ENCODE data around the gene PRDM16. TPM values are rescaled to one million over a fixed set of nuclear protein-coding genes. Genes with fewer than 3 reads are reported as not detected.

The PRDM16 gene
- total RNA-seq, 4 donors from 2014 or later = 0.41 to 0.95 TPM; not detected in 2

DNA sequence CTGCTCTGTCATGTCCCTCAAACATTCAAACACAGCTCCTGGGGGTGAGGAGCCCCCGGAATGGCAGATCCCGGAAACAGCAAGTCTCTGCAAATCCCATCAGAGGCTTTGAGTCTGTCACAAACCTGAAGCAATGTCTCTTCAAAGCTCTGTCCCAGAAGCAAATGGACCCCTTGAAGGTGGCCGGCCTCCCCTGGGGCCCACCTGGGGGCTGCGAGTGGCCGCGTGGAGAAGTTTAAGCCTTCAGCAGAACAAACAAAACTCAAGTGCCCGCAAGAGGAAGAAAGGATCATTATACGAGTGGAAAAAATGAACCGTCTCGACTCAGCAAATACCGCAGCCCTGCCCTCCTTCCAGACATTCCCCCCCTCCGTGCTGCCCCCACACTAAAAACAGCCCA is 53.3 kb downstream of the PRDM16 start:
- Histone ChIP-seq H3K9me3 (no peaks in the 10 kb centered on the region), H3K4me1 (peaks cover 0 to 13% (median 4%) of the 10 kb centered on the region in 4 donors), H3K27ac (no peak overlapping the region), H3K4me3 (no peak overlapping the region), H3K27me3 (no peaks in the 10 kb centered on the region), H3K36me3 (no peaks in the 10 kb centered on the region)
- intact Hi-C loops (cut with DNase I; ENCODE audit: low total_unique reads) (no loop called here), in situ Hi-C loops (cut with MboI; ENCODE audit: low pct_ligation_motif_present in 1 of 4, low pct_unique_long_range_greater_than_20kb in 1 of 4, low sequenced_read_pairs in 3 of 4) (no loop called here)
- no peak for DNase-seq
- 80 to 82% methylated on average over 3 to 12 of the region's 12 CpGs for WGBS, 2 donors (ENCODE audit: low coverage in 1 of 2)
- TF ChIP-seq POLR2A (IDR thresholded peaks at IDR 0.05) (no peak), EP300 (IDR thresholded peaks at IDR 0.05; ENCODE audit: low read depth) (no peak), POLR2AphosphoS5 (IDR thresholded peaks at IDR 0.05) (no peak)
- TF ChIP-seq, protein P1, sequence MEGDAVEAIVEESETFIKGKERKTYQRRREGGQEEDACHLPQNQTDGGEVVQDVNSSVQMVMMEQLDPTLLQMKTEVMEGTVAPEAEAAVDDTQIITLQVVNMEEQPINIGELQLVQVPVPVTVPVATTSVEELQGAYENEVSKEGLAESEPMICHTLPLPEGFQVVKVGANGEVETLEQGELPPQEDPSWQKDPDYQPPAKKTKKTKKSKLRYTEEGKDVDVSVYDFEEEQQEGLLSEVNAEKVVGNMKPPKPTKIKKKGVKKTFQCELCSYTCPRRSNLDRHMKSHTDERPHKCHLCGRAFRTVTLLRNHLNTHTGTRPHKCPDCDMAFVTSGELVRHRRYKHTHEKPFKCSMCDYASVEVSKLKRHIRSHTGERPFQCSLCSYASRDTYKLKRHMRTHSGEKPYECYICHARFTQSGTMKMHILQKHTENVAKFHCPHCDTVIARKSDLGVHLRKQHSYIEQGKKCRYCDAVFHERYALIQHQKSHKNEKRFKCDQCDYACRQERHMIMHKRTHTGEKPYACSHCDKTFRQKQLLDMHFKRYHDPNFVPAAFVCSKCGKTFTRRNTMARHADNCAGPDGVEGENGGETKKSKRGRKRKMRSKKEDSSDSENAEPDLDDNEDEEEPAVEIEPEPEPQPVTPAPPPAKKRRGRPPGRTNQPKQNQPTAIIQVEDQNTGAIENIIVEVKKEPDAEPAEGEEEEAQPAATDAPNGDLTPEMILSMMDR (IDR thresholded peaks at IDR 0.05) = no peak

DNA sequence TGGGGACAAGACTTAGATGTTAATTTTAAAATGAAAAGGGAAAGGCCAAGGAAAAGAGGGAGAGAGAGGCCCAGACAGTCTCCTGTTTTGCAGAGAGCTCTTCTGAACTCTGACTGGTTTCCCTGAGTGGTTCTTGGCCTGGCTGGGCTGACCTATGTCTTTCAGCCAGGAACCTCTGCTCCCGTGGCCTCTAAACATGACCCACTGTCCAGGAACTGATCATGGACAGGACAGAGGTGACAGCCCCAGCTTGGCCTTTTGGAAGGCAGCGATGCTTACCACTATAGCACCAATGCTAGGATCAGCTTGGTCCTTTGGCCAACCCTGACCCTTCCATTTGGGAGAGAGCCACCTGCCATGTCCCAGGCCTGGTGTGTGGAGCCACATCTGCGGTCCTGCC is 55.2 kb downstream of the PRDM16 start:
- intact Hi-C loops (cut with DNase I; ENCODE audit: low total_unique reads) = no loop called here
- WGBS, 2 donors (ENCODE audit: low coverage in 1 of 2) = 83% methylated on average over 3 of the region's 3 CpGs; no CpG with 5 or more reads in 1 of the 2 donors

DNA sequence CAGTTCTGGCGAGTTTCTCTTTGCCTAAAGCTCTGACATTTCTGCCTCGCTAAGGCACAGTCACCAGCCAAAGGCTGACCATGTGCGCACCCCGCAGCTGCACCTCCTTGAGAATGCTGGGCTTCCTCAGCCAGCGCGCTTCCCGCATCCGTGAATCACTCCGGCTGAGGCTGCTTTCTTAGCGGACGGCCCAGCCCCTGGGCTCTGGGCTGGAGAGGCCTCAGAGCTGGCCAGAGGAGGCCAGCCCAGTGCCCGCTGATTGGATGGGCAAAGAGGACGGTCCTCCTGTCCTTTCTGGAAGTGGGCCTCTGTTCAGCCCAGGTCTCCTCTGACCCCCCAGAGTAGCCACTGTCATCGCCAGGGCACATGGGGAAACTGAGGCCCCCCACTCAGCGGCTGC is 56.1 kb downstream of the PRDM16 start:
- 86% methylated on average over 15 of the region's 15 CpGs; no CpG with 5 or more reads in 1 of the 2 donors for WGBS, 2 donors (ENCODE audit: low coverage in 1 of 2)
- Histone ChIP-seq H3K27me3 (no peaks in the 10 kb centered on the region), H3K4me1 (peaks cover 0 to 21% (median 4%) of the 10 kb centered on the region in 4 donors), H3K27ac (no peak overlapping the region), H3K9me3 (no peaks in the 10 kb centered on the region), H3K36me3 (no peaks in the 10 kb centered on the region), H3K4me3 (no peak overlapping the region)
- intact Hi-C loops (cut with DNase I; ENCODE audit: low total_unique reads) (no loop called here), in situ Hi-C loops (cut with MboI; ENCODE audit: low pct_ligation_motif_present in 1 of 4, low pct_unique_long_range_greater_than_20kb in 1 of 4, low sequenced_read_pairs in 3 of 4) (no loop called here)
- no peak for DNase-seq
- no peak for TF ChIP-seq POLR2A (IDR thresholded peaks at IDR 0.05)
- TF ChIP-seq POLR2AphosphoS5 (IDR thresholded peaks at IDR 0.05) = no peak
- no peak for TF ChIP-seq EP300 (IDR thresholded peaks at IDR 0.05; ENCODE audit: low read depth)
- TF ChIP-seq, protein P1 (IDR thresholded peaks at IDR 0.05) = no peak

More for the DNA sequence above, 55.2 kb downstream of the PRDM16 start:
- no peak for TF ChIP-seq POLR2A (IDR thresholded peaks at IDR 0.05)
- TF ChIP-seq EP300 (IDR thresholded peaks at IDR 0.05; ENCODE audit: low read depth) = no peak
- TF ChIP-seq, protein P1 (IDR thresholded peaks at IDR 0.05) = no peak
- no peak for TF ChIP-seq POLR2AphosphoS5 (IDR thresholded peaks at IDR 0.05)
- H3K36me3 ChIP-seq = no peaks in the 10 kb centered on the region
- no peaks in the 10 kb centered on the region for H3K27me3 ChIP-seq
- in situ Hi-C loops (cut with MboI; ENCODE audit: low pct_ligation_motif_present in 1 of 4, low pct_unique_long_range_greater_than_20kb in 1 of 4, low sequenced_read_pairs in 3 of 4) = no loop called here
- no peak for DNase-seq
- peaks cover 0 to 21% (median 4%) of the 10 kb centered on the region in 4 donors for H3K4me1 ChIP-seq
- no peaks in the 10 kb centered on the region for H3K9me3 ChIP-seq
- no peak overlapping the region for H3K4me3 ChIP-seq
- no peak overlapping the region for H3K27ac ChIP-seq

DNA sequence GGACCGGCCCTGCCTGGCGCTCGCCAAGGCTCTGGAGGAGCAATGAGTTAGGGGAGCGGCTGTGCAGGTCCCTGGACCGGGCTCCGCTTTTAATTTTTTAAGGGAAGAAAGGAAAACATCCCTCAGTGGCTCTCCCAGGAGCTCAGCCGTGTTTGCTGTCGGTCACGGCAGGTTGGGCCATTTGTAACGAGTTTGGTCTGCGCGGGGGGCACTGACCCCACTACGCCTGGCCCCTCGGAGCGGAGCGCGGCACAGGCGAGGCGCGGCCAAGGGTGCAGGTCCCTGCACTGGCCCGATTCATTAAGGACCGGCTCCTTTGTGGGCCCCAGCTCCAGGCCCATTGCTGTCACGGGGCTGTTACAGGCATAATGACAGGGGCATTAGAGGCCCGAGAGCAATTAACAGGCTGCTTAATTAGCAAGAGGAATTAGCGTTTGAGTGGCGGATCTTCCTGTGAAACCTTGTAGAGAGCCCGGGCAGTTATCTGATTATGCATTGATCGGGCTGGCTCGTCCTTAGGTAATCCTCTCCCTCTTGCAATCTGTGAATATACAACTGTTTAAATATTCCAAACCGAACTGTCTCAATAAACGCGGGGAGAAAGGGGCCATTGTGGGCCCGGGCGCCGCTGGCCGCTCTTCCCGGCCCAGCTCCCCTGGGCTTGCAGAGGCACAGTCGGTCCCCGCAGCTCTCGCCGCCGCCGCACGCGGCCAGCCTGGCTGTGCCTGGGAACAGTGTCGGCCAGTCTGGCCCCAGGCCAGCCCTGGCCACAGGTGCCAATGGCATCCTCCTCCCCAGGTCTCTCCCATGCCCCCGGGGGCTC is 56.8 kb downstream of the PRDM16 start:
- WGBS, 2 donors (ENCODE audit: low coverage in 1 of 2) = 94% methylated on average over 31 of the region's 47 CpGs; no CpG with 5 or more reads in 1 of the 2 donors
- Histone ChIP-seq H3K4me1 (peaks cover 0 to 21% (median 4%) of the 10 kb centered on the region in 4 donors), H3K36me3 (no peaks in the 10 kb centered on the region), H3K9me3 (no peaks in the 10 kb centered on the region), H3K27me3 (no peaks in the 10 kb centered on the region), H3K4me3 (no peak overlapping the region), H3K27ac (no peak overlapping the region)
- in situ Hi-C loops (cut with MboI; ENCODE audit: low pct_ligation_motif_present in 1 of 4, low pct_unique_long_range_greater_than_20kb in 1 of 4, low sequenced_read_pairs in 3 of 4) (no loop called here), intact Hi-C loops (cut with DNase I; ENCODE audit: low total_unique reads) (no loop called here)
- no peak for DNase-seq
- no peak for TF ChIP-seq POLR2A (IDR thresholded peaks at IDR 0.05)
- TF ChIP-seq EP300 (IDR thresholded peaks at IDR 0.05; ENCODE audit: low read depth) = no peak
- no peak for TF ChIP-seq POLR2AphosphoS5 (IDR thresholded peaks at IDR 0.05)
- TF ChIP-seq, protein P1 (IDR thresholded peaks at IDR 0.05) = no peak
